ENCODE results near the gene NKD2. TPM values are rescaled to one million over a fixed set of nuclear protein-coding genes. Genes with fewer than 3 reads are reported as not detected.

The NKD2 gene
- polyA plus RNA-seq, 1 donor (not counting 4 experiments of a cell fraction or from before 2014, with no cell fraction given): not detected

- no peaks in the 10 kb centered on the region for H3K9me3 ChIP-seq (ENCODE audit: control insufficient read depth, low read depth, low read length)
- no peaks in the 10 kb centered on the region for H3K36me3 ChIP-seq (ENCODE audit: control insufficient read depth in 2 of 2, extremely low read depth in 1 of 2, insufficient read depth in 2 of 2, low read length in 2 of 2)
- peaks cover 11% of the 10 kb centered on the region for H3K27me3 ChIP-seq (ENCODE audit: control insufficient read depth, extremely low read depth, insufficient read depth, low read length)
- no peak overlapping the region for H3K4me2 ChIP-seq (ENCODE audit: control insufficient read depth, extremely low read depth, insufficient read depth, low read depth, low read length)
- no peak for FAIRE-seq
- no peak for DNase-seq (ENCODE audit: low read depth, low spot score)
- no peak overlapping the region for H3K27ac ChIP-seq (ENCODE audit: control insufficient read depth, insufficient read depth, low read length)
- no peak overlapping the region for H3K9ac ChIP-seq (ENCODE audit: control insufficient read depth, extremely low read depth, insufficient read depth, low read length)
- no peaks in the 10 kb centered on the region for H3K9me1 ChIP-seq (ENCODE audit: control insufficient read depth, extremely low read depth, insufficient read depth, low read length)
- dilution Hi-C loops (cut with MboI; ENCODE audit: extremely low pct_ligation_motif_present, low sequenced_read_pairs): no loop called here
- H4K20me1 ChIP-seq (ENCODE audit: control insufficient read depth, extremely low read depth, insufficient read depth, low read length): no peaks in the 10 kb centered on the region
- TF ChIP-seq EZH2 (IDR thresholded peaks at IDR 0.05; ENCODE audit: low read length): no peak
- TF ChIP-seq, protein P1, sequence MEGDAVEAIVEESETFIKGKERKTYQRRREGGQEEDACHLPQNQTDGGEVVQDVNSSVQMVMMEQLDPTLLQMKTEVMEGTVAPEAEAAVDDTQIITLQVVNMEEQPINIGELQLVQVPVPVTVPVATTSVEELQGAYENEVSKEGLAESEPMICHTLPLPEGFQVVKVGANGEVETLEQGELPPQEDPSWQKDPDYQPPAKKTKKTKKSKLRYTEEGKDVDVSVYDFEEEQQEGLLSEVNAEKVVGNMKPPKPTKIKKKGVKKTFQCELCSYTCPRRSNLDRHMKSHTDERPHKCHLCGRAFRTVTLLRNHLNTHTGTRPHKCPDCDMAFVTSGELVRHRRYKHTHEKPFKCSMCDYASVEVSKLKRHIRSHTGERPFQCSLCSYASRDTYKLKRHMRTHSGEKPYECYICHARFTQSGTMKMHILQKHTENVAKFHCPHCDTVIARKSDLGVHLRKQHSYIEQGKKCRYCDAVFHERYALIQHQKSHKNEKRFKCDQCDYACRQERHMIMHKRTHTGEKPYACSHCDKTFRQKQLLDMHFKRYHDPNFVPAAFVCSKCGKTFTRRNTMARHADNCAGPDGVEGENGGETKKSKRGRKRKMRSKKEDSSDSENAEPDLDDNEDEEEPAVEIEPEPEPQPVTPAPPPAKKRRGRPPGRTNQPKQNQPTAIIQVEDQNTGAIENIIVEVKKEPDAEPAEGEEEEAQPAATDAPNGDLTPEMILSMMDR (optimal IDR thresholded peaks at IDR 0.05 in 1 of 3, IDR thresholded peaks at IDR 0.05 in 1 of 3, conservative IDR thresholded peaks at IDR 0.05 in 1 of 3; ENCODE audit: extremely low read depth in 1 of 3, insufficient read depth in 2 of 3, low read length in 3 of 3): no peak
- no peak overlapping the region for H3K4me3 ChIP-seq (ENCODE audit: control insufficient read depth in 2 of 3, extremely low read depth in 1 of 3, insufficient read depth in 2 of 3, low read depth in 1 of 3, low read length in 3 of 3)
- no peaks in the 10 kb centered on the region for H3K4me1 ChIP-seq (ENCODE audit: control insufficient read depth, extremely low read depth, insufficient read depth, low read length)
- H2AFZ ChIP-seq (ENCODE audit: control insufficient read depth, low read length): no peak overlapping the region
- H3K79me2 ChIP-seq (ENCODE audit: control insufficient read depth, insufficient read depth, low read length): no peaks in the 10 kb centered on the region
Measured at GRCh38 chr5:1026700-1027621, 18.4 kb downstream of the NKD2 start.

DNA sequence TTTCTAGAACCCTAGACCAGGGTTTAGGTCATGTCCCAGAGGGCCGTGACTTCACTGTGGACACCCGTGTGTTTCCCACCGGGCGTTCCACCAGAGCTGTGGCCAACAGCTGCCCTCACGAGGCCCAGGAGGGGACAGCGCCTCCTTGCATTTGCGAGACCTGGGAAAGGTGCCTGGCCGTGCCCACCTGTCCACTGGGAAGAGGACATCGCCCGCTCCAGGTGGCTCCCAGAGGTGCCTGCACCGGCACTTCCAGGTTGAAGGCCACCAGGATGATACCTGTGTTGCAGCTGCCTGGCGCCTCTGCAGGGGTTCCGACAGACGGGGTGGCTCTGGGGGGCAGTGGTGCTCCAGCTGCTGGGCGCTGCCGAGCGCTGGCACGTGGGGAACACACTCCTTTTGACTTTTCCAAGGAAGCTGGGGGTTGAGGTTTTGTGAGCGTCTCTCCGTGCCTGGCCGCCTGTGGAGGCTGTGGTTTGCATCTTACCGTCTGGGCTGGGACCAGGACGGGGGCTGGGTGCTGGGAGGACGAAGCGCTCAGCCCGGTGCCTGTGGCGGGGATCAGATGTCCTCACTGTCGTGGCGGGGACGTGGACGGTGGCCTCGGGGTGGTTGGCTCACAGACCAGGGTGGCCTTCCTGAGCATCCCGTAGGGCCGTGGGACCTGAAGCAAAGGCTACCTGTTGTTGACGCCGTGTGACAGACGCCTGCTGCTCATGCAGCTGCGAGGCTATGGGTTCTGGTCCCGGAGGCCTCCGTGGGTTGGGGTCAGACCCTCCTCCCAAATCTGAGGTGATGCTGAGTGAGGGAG is 19.2 kb downstream of the NKD2 start:
- Histone ChIP-seq H3K9me1 (ENCODE audit: control insufficient read depth, extremely low read depth, insufficient read depth, low read length) (no peaks in the 10 kb centered on the region), H3K4me3 (ENCODE audit: control insufficient read depth in 2 of 3, extremely low read depth in 1 of 3, insufficient read depth in 2 of 3, low read depth in 1 of 3, low read length in 3 of 3) (no peak overlapping the region), H3K9me3 (ENCODE audit: control insufficient read depth, low read depth, low read length) (no peaks in the 10 kb centered on the region), H3K79me2 (ENCODE audit: control insufficient read depth, insufficient read depth, low read length) (no peaks in the 10 kb centered on the region), H3K9ac (ENCODE audit: control insufficient read depth, extremely low read depth, insufficient read depth, low read length) (no peak overlapping the region), H4K20me1 (ENCODE audit: control insufficient read depth, extremely low read depth, insufficient read depth, low read length) (no peaks in the 10 kb centered on the region), H3K4me1 (ENCODE audit: control insufficient read depth, extremely low read depth, insufficient read depth, low read length) (no peaks in the 10 kb centered on the region), H3K27me3 (ENCODE audit: control insufficient read depth, extremely low read depth, insufficient read depth, low read length) (peaks cover 11% of the 10 kb centered on the region), H3K4me2 (ENCODE audit: control insufficient read depth, extremely low read depth, insufficient read depth, low read depth, low read length) (no peak overlapping the region), H2AFZ (ENCODE audit: control insufficient read depth, low read length) (no peak overlapping the region), H3K36me3 (ENCODE audit: control insufficient read depth in 2 of 2, extremely low read depth in 1 of 2, insufficient read depth in 2 of 2, low read length in 2 of 2) (no peaks in the 10 kb centered on the region), H3K27ac (ENCODE audit: control insufficient read depth, insufficient read depth, low read length) (no peak overlapping the region)
- no peak for TF ChIP-seq EZH2 (IDR thresholded peaks at IDR 0.05; ENCODE audit: low read length)
- TF ChIP-seq, protein P1 (optimal IDR thresholded peaks at IDR 0.05 in 1 of 3, IDR thresholded peaks at IDR 0.05 in 1 of 3, conservative IDR thresholded peaks at IDR 0.05 in 1 of 3; ENCODE audit: extremely low read depth in 1 of 3, insufficient read depth in 2 of 3, low read length in 3 of 3): no peak
- DNase-seq (ENCODE audit: low read depth, low spot score): no peak
- dilution Hi-C loops (cut with MboI; ENCODE audit: extremely low pct_ligation_motif_present, low sequenced_read_pairs): no loop called here
- FAIRE-seq: no peak
